KMS-11 (cell line): ENCODE data around the gene DCTPP1.
"Not testable (repeated sequence)": the region's sequence is repeated elsewhere in the genome, so short reads cannot be mapped to it uniquely, and the experiment has no call there.

Experiments used
- H2AFZ ChIP-seq: fragments of 200-600 bp; sonication (generic); 2 replicates; pipeline ENCODE4 v1.6.1; 2016; ENCODE audit warnings: antibody characterized with exemption, mixed run types, low read depth
- H3K27ac ChIP-seq: fragments of 200-600 bp; sonication (generic); 2 replicates; pipeline ENCODE4 v1.6.1; 2016; ENCODE audit warnings: mild to moderate bottlenecking, mixed run types
- H3K27me3 ChIP-seq: fragments of 200-600 bp; sonication (generic); 2 replicates; pipeline ENCODE4 v1.6.1; 2017; ENCODE audit warnings: mild to moderate bottlenecking, low read depth, mixed run types, moderate library complexity; ENCODE audit not compliant: insufficient read depth
- H3K36me3 ChIP-seq: fragments of 200-600 bp; sonication (generic); 2 replicates; pipeline ENCODE4 v1.6.1; 2017; ENCODE audit warnings: mild to moderate bottlenecking, mixed run types; ENCODE audit not compliant: insufficient read depth
- H3K4me1 ChIP-seq: fragments of 200-600 bp; sonication (generic); 2 replicates; pipeline ENCODE4 v1.6.1; 2016; ENCODE audit warnings: mild to moderate bottlenecking, low read depth, mixed run types; ENCODE audit not compliant: poor library complexity, severe bottlenecking
- H3K4me2 ChIP-seq: fragments of 200-600 bp; sonication (generic); 2 replicates; pipeline ENCODE4 v1.7.0; 2016; ENCODE audit warnings: mild to moderate bottlenecking, mixed run types
- H3K4me3 ChIP-seq: fragments of 200-600 bp; sonication (generic); IDR thresholded peaks from 2 replicates; pipeline ENCODE4 v1.6.1; 2017; ENCODE audit warnings: low read depth, low read length, mixed read lengths; ENCODE audit not compliant: insufficient read depth
- H3K79me2 ChIP-seq: fragments of 200-600 bp; sonication (generic); 2 replicates; pipeline ENCODE4 v1.6.1; 2016; ENCODE audit warnings: low read depth, mixed run types; ENCODE audit not compliant: insufficient read depth
- H3K9ac ChIP-seq: fragments of 200-600 bp; sonication (generic); 2 replicates; pipeline ENCODE4 v1.6.1; 2016; ENCODE audit warnings: mild to moderate bottlenecking, mixed run types
- H4K20me1 ChIP-seq: fragments of 200-600 bp; sonication (generic); 2 replicates; pipeline ENCODE4 v1.6.1; 2016; ENCODE audit warnings: mild to moderate bottlenecking, mixed run types; ENCODE audit not compliant: insufficient read depth
- CTCF ChIP-seq: fragments of 200-600 bp; sonication (generic); conservative IDR thresholded peaks from 2 replicates; pipeline ENCODE4 v1.6.1; 2017; ENCODE audit warnings: low read depth, mild to moderate bottlenecking, antibody characterized with exemption, low read length, moderate library complexity, mixed read lengths

DCTPP1 gene

GRCh38 chr16:30397776-30398660 lies 31.8 kb downstream of the DCTPP1 start:
- no peak overlapping the region for H3K27ac ChIP-seq

GRCh38 chr16:30397056-30397455 lies 32.8 kb downstream of the DCTPP1 start:
- Histone ChIP-seq H4K20me1 (no peaks in the 10 kb centered on the region), H3K9ac (no peak overlapping the region), H2AFZ (no peak overlapping the region), H3K27ac (no peak overlapping the region), H3K4me1 (peaks cover 14% of the 10 kb centered on the region), H3K79me2 (peaks cover 13% of the 10 kb centered on the region; the same call in 1 of the 2 replicates), H3K4me3 (no peak overlapping the region), H3K27me3 (no peaks in the 10 kb centered on the region), H3K4me2 (peak overlapping the region; percentile 93; the same call in 1 of the 2 replicates), H3K36me3 (0 out of 2 replicates have a peak, but pooled peaks cover 3% of the 10 kb centered on the region)
- no peak for TF ChIP-seq CTCF

More at GRCh38 chr16:30397776-30398660, 31.8 kb downstream of the DCTPP1 start:
- Histone ChIP-seq H3K27me3 (no peaks in the 10 kb centered on the region), H3K79me2 (peaks cover 13% of the 10 kb centered on the region; the same call in 1 of the 2 replicates), H3K4me2 (no peak overlapping the region), H3K9ac (no peak overlapping the region), H2AFZ (no peak overlapping the region), H3K4me1 (peaks cover 14% of the 10 kb centered on the region), H3K4me3 (no peak overlapping the region), H3K36me3 (0 out of 2 replicates have a peak, but pooled peaks cover 3% of the 10 kb centered on the region), H4K20me1 (no peaks in the 10 kb centered on the region)
- no peak for TF ChIP-seq CTCF

DNA sequence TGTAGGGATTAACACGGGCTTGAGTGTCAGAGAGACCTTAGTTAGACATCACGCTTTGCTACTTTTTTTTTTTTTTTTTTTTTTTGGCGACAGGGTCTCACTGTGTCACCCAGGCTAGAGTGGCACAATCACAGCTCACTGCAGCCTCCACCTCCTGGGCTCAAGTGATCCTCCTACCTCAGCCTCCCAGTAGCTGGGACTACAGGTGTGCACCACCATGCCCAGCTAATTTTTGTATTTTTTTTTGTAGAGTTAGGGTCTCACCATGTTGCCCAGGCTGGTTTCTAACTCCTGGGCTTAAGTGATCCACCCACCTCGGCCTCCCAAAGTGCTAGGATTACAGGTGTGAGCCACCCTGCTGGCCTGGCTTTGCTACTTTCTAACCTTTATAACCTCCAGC lies 33.2 kb downstream of the DCTPP1 start:
- not testable (repeated sequence) for H3K9ac ChIP-seq, H3K4me3 ChIP-seq, H3K27me3 ChIP-seq, H3K36me3 ChIP-seq, H4K20me1 ChIP-seq, H3K27ac ChIP-seq, H2AFZ ChIP-seq
- Histone ChIP-seq H3K4me2 (peak overlapping the region; percentile 93), H3K79me2 (peaks cover 13% of the 10 kb centered on the region; the same call in 1 of the 2 replicates), H3K4me1 (peaks cover 14% of the 10 kb centered on the region)

DNA sequence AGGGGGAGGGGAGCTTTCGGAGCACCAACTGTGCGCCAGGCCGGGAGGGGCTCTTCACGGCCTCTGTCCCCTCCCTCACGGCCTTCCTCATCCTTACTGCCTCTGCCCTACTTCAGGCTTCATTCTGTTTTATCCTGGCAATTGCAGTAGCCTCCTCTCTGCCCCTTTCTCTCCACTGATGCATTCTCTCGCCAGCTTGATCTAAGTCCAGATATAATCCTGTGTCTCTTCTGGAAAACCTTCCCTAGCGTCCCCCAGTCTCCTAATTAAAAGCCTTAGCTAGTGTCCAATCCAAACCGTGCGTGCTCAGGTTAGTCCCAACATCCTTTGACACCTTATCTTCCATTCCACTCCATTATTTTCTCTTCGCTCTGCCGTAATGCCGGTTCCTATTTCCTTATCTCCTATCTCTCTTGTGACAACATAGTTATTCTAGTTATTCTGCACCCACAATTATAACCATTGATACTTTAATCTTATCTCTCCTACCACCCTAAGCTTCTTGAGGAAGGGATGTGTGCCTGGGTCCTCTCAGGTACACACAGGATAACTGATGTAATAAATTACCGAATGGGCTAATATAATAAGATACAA lies 33.7 kb downstream of the DCTPP1 start:
- Histone ChIP-seq H3K4me1 (peaks cover 14% of the 10 kb centered on the region), H2AFZ (peak overlapping the region; percentile 87)
- TF ChIP-seq CTCF, result no peak

More for the DNA sequence above, 33.7 kb downstream of the DCTPP1 start:
- 0 out of 2 replicates have a peak, but pooled peaks cover 3% of the 10 kb centered on the region for H3K36me3 ChIP-seq
- no peaks in the 10 kb centered on the region for H4K20me1 ChIP-seq
- peak overlapping the region; percentile 93 for H3K4me2 ChIP-seq
- peak overlapping the region; percentile 60; the same call in 1 of the 2 replicates for H3K9ac ChIP-seq
- H3K27ac ChIP-seq, result peak overlapping the region; percentile 36; the same call in 1 of the 2 replicates
- H3K79me2 ChIP-seq, result peaks cover 13% of the 10 kb centered on the region; the same call in 1 of the 2 replicates
- no peak overlapping the region for H3K4me3 ChIP-seq
- H3K27me3 ChIP-seq, result no peaks in the 10 kb centered on the region
